Uterus (tissue), 4 donors: ENCODE data around the gene CALCA. TPM values are rescaled to one million over a fixed set of nuclear protein-coding genes. Genes with fewer than 3 reads are reported as not detected.

Experiments
- DNase-seq, 2 donors: peaks; one replicate each; pipeline ENCODE4 v3.0.0-alpha.2; 2019 to 2020
- H3K27ac ChIP-seq, 2 donors: fragments of 200-600 bp; sonication (generic); 1 replicate in 1 of 2; 2 replicates in 1 of 2; pipeline ENCODE4 v1.5.1; 2016 to 2018
- H3K27me3 ChIP-seq, 2 donors: fragments of 200-600 bp; sonication (generic); one replicate each; pipeline ENCODE4 v1.5.1; 2018 to 2019; ENCODE audit warnings: control low read depth in 1 of 2
- H3K36me3 ChIP-seq, 2 donors: fragments of 200-600 bp; sonication (generic); one replicate each; pipeline ENCODE4 v1.5.1; 2019; ENCODE audit warnings: control low read depth in 1 of 2
- H3K4me1 ChIP-seq, 2 donors: fragments of 200-600 bp; sonication (generic); one replicate each; pipeline ENCODE4 v1.5.1; 2018 to 2019; ENCODE audit warnings: control low read depth in 1 of 2
- H3K4me3 ChIP-seq, 2 donors: fragments of 200-600 bp; sonication (generic); 1 replicate in 1 of 2; 2 replicates in 1 of 2; pipeline ENCODE4 v1.5.1; 2018 to 2019; ENCODE audit warnings: mild to moderate bottlenecking in 1 of 2
- H3K9me3 ChIP-seq, 2 donors: fragments of 200-600 bp; sonication (generic); one replicate each; pipeline ENCODE4 v1.5.1; 2019; ENCODE audit warnings: control low read depth in 1 of 2
- CTCF ChIP-seq, 4 experiments: fragments of 200-600 bp in 2 of 4; fragments of 450-650 bp in 2 of 4; sonication (generic) in 2 of 4; IDR thresholded peaks; one replicate each; pipeline ENCODE4 v1.5.1; 2016 to 2019; ENCODE audit warnings: antibody characterized with exemption in 4 of 4, mild to moderate bottlenecking in 2 of 4, moderate library complexity in 1 of 4
- POLR2A ChIP-seq, 2 donors: fragments of 450-650 bp; IDR thresholded peaks; one replicate each; pipeline ENCODE4 v1.6.1; 2016; ENCODE audit warnings: antibody characterized with exemption in 2 of 2, mild to moderate bottlenecking in 1 of 2, moderate library complexity in 1 of 2
- intact Hi-C: fragments of 100-400 bp; cut with DNase I; formaldehyde crosslinking; loops from one replicate; pipeline ENCODE4 v1.15.1; 2023; ENCODE audit warnings: low total_unique reads
- total RNA-seq, 4 donors: library from RNA; depleted of rRNA in 3 of 4; stranded (reverse); fragments of >200 nt in 3 of 4; gene quantifications; one replicate each; pipeline versions ENCODE4 v1.1.0 to v1.2.4, GENCODE V29; 2014 to 2023
- donor health status: DM: yes; HTN: yes; CAD: no.

Gene CALCA
- total RNA-seq, 4 donors from 2014 or later = not detected

GRCh38 chr11:14956111-14956510 is 16.0 kb downstream of the CALCA start:
- H3K4me1 ChIP-seq = no peaks in the 10 kb centered on the region
- no peaks in the 10 kb centered on the region for H3K27me3 ChIP-seq
- no peak overlapping the region for H3K27ac ChIP-seq
- no peaks in the 10 kb centered on the region for H3K9me3 ChIP-seq
- no peak overlapping the region for H3K4me3 ChIP-seq
- TF ChIP-seq POLR2A (IDR thresholded peaks at IDR 0.05) (no peak), CTCF (IDR thresholded peaks at IDR 0.05) (no peak)
- DNase-seq = no peak
- intact Hi-C loops = no loop called here
- H3K36me3 ChIP-seq = no peaks in the 10 kb centered on the region

DNA sequence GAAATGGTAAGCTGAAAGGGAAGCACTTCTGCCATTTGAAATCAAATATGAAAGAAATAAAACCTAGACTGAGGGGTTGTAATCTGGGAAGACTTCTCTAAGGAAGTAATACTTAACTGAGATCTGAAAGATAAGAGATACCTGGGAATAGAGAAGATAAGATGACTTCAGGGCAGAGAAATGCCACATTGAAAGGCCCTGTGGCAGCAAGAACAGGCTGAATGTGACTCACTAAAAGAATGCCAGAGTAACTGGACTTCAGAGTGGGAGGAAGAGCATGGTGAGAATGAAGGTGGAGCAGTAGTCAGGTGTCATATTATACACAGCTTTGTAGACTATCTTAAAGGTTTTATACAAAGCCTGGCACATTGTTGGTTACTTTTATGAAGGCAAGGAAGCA is 17.6 kb downstream of the CALCA start:
- no peaks in the 10 kb centered on the region for H3K36me3 ChIP-seq
- H3K4me3 ChIP-seq = no peak overlapping the region
- TF ChIP-seq POLR2A (IDR thresholded peaks at IDR 0.05) (no peak), CTCF (IDR thresholded peaks at IDR 0.05) (no peak)
- no peaks in the 10 kb centered on the region for H3K9me3 ChIP-seq
- no peaks in the 10 kb centered on the region for H3K27me3 ChIP-seq
- intact Hi-C loops = no loop called here
- H3K4me1 ChIP-seq = no peaks in the 10 kb centered on the region
- no peak for DNase-seq
- H3K27ac ChIP-seq = no peak overlapping the region

- Histone ChIP-seq H3K4me1 (no peaks in the 10 kb centered on the region), H3K36me3 (no peaks in the 10 kb centered on the region), H3K4me3 (no peak overlapping the region), H3K27ac (no peak overlapping the region), H3K27me3 (no peaks in the 10 kb centered on the region), H3K9me3 (no peaks in the 10 kb centered on the region)
- intact Hi-C loops = no loop called here
- no peak for DNase-seq
- TF ChIP-seq CTCF (IDR thresholded peaks at IDR 0.05) = no peak
- no peak for TF ChIP-seq POLR2A (IDR thresholded peaks at IDR 0.05)
Observed at GRCh38 chr11:14953904-14954303, 18.2 kb downstream of the CALCA start.

DNA sequence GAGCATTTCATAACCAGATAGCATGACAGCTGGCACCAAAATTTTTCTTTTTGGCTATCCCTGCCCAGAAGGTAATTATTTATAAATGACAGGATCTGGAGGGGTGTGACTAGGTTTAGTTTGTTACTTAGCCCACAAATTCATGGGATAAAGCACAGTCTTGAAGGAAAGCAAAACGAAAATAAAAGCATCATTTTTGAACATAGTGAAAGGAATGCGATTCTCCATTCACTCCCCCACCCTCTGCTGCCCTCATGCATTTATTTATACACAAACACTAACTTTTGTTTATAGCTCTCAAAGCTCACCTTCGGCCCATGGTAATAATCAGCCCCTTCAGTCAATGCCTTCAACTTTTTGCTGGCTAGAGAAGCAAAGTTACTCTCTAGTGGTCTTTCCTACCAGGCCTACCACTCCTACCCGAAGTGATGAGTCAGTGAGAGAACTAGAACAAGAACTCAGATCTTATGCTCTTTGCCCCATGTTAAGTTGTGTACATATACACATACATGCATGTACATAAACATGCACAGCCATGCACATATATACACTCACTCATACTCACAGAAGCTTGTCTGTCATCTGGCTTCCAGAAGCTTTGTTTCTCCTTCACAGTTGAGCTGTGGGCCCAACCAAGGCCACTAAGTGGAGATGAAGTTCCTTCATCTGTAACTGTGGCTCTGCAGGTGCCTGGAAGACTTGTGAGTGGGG is 22.6 kb downstream of the CALCA start:
- no peaks in the 10 kb centered on the region for H3K4me1 ChIP-seq
- intact Hi-C loops = no loop called here
- no peak for DNase-seq

More for the DNA sequence above, 22.6 kb downstream of the CALCA start:
- H3K9me3 ChIP-seq = no peaks in the 10 kb centered on the region
- no peak for TF ChIP-seq POLR2A (IDR thresholded peaks at IDR 0.05)
- TF ChIP-seq CTCF (IDR thresholded peaks at IDR 0.05) = no peak
- H3K27me3 ChIP-seq = no peaks in the 10 kb centered on the region
- no peak overlapping the region for H3K4me3 ChIP-seq
- no peak overlapping the region for H3K27ac ChIP-seq
- no peaks in the 10 kb centered on the region for H3K36me3 ChIP-seq
